Left lung (tissue), 8 donors: ENCODE data around the gene LILRB2. TPM values are rescaled to one million over a fixed set of nuclear protein-coding genes. Genes with fewer than 3 reads are reported as not detected.

Experiments used
- microRNA-seq, 2 donors: library from miRNA; unstranded; fragments of <30 nt; microRNA quantifications; one replicate each; pipeline ENCODE4, GENCODE V29; 2019
- polyA plus RNA-seq, 6 donors: library from polyadenylated mRNA; unstranded; fragments of 120-200 nt; gene quantifications; one replicate each; pipeline ENCODE4 v1.2.1, GENCODE V29; 2013; ENCODE audit not compliant: insufficient read length in 6 of 6
- total RNA-seq, 2 donors: library from RNA; stranded (reverse); fragmentation: NEBNext Ultra II Directional; extraction: Animal tissue kit (Norgen Biotek cat#: 25700); gene quantifications; one replicate each; pipeline ENCODE4 v1.2.1, GENCODE V29; 2021
- donor health status: DM: no; HTN: yes; CAD: no.
- donor health status: DM: no; HTN: no; CAD: no.

Gene LILRB2
- total and polyA plus RNA-seq, 8 donors: 1.2 to 54.9 (median 1.8) TPM

Small RNA genes within 50 kb of the gene (microRNA-seq; reads per million reads assigned to microRNA genes)
- gene MIR4752: 0 reads per million in 2 donors

Other genes starting within 250 kb of the LILRB2 start
- gene VSTM1, start 217.2 kb downstream of the LILRB2 start, total RNA-seq: 10 to 100 TPM in 1 of 2 donors, under 1 TPM in 1; 0.44 to 12.1 TPM
- gene VSTM1, start 217.2 kb downstream of the LILRB2 start, polyA plus RNA-seq: under 1 TPM in 4 of 6 donors, not detected in 2; 0.20 to 0.32 (median 0.29) TPM
- not detected for gene TARM1, start 199.7 kb downstream of the LILRB2 start, total RNA-seq
- under 1 TPM in 5 of 6 donors, not detected in 1; 0.24 to 0.46 (median 0.31) TPM for gene TARM1, start 199.7 kb downstream of the LILRB2 start, polyA plus RNA-seq
- gene OSCAR, start 180.3 kb downstream of the LILRB2 start, total RNA-seq: 10 to 100 TPM; 13.2 to 57.1 TPM
- under 1 TPM; 0.43 to 0.70 (median 0.56) TPM for gene OSCAR, start 180.3 kb downstream of the LILRB2 start, polyA plus RNA-seq
- 100 to 1,000 TPM in 1 of 2 donors, 10 to 100 TPM in 1; 81.9 to 126 TPM for gene NDUFA3, start 178.3 kb downstream of the LILRB2 start, total RNA-seq
- gene NDUFA3, start 178.3 kb downstream of the LILRB2 start, polyA plus RNA-seq: 100 to 1,000 TPM in 3 of 6 donors, 10 to 100 TPM in 3; 60.4 to 117 (median 96.6) TPM
- gene TFPT, start 165.5 kb downstream of the LILRB2 start, total RNA-seq: 10 to 100 TPM; 17.4 to 18.7 TPM
- gene TFPT, start 165.5 kb downstream of the LILRB2 start, polyA plus RNA-seq: 10 to 100 TPM; 14.3 to 19.9 (median 18.6) TPM
- gene PRPF31, start 165.4 kb downstream of the LILRB2 start, total RNA-seq: 10 to 100 TPM; 46.8 to 49.5 TPM
- gene PRPF31, start 165.4 kb downstream of the LILRB2 start, polyA plus RNA-seq: 10 to 100 TPM; 56.7 to 65.3 (median 63.5) TPM
- 10 to 100 TPM; 35.2 to 46.0 TPM for gene CNOT3, start 143.3 kb downstream of the LILRB2 start, total RNA-seq
- 10 to 100 TPM; 59.2 to 75.0 (median 64.0) TPM for gene CNOT3, start 143.3 kb downstream of the LILRB2 start, polyA plus RNA-seq
- 1 to 10 TPM; 5.4 to 6.5 TPM for gene LENG1, start 121.4 kb downstream of the LILRB2 start, total RNA-seq
- gene LENG1, start 121.4 kb downstream of the LILRB2 start, polyA plus RNA-seq: 10 to 100 TPM in 1 of 6 donors, 1 to 10 TPM in 5; 6.6 to 10.9 (median 8.2) TPM
- gene TMC4, start 108.0 kb downstream of the LILRB2 start, total RNA-seq: 10 to 100 TPM; 45.3 to 74.0 TPM
- gene TMC4, start 108.0 kb downstream of the LILRB2 start, polyA plus RNA-seq: 10 to 100 TPM; 29.1 to 39.7 (median 32.0) TPM
- gene MBOAT7, start 91.5 kb downstream of the LILRB2 start, total RNA-seq: 100 to 1,000 TPM in 1 of 2 donors, 10 to 100 TPM in 1; 98.5 to 102 TPM
- gene MBOAT7, start 91.5 kb downstream of the LILRB2 start, polyA plus RNA-seq: 10 to 100 TPM; 48.1 to 61.8 (median 51.7) TPM
- gene TSEN34, start 89.8 kb downstream of the LILRB2 start, total RNA-seq: 10 to 100 TPM; 32.2 to 34.4 TPM
- gene TSEN34, start 89.8 kb downstream of the LILRB2 start, polyA plus RNA-seq: 10 to 100 TPM; 39.7 to 60.6 (median 45.6) TPM
- 1,000 to 10,000 TPM; 1,023 to 1,099 TPM for gene RPS9, start 80.3 kb downstream of the LILRB2 start, total RNA-seq
- gene RPS9, start 80.3 kb downstream of the LILRB2 start, polyA plus RNA-seq: 1,000 to 10,000 TPM; 1,996 to 2,208 (median 2,085) TPM
- 10 to 100 TPM; 21.8 to 90.8 TPM for gene LILRB3, start 58.1 kb downstream of the LILRB2 start, total RNA-seq
- gene LILRB3, start 58.1 kb downstream of the LILRB2 start, polyA plus RNA-seq: 1 to 10 TPM; 2.1 to 3.0 (median 2.4) TPM
- gene LILRA6, start 38.3 kb downstream of the LILRB2 start, total RNA-seq: 10 to 100 TPM in 1 of 2 donors, 1 to 10 TPM in 1; 7.3 to 51.5 TPM
- under 1 TPM; 0.53 to 0.83 (median 0.64) TPM for gene LILRA6, start 38.3 kb downstream of the LILRB2 start, polyA plus RNA-seq
- 10 to 100 TPM; 11.9 to 16.5 TPM for gene LILRB5, start 23.8 kb downstream of the LILRB2 start, total RNA-seq
- gene LILRB5, start 23.8 kb downstream of the LILRB2 start, polyA plus RNA-seq: 1 to 10 TPM; 3.3 to 4.9 (median 4.4) TPM
- 10 to 100 TPM in 1 of 2 donors, 1 to 10 TPM in 1; 4.2 to 52.8 TPM for gene LILRA5, start 32.1 kb upstream of the LILRB2 start, total RNA-seq
- gene LILRA5, start 32.1 kb upstream of the LILRB2 start, polyA plus RNA-seq: 1 to 10 TPM in 1 of 6 donors, under 1 TPM in 4, not detected in 1; 0.44 to 1.2 (median 0.67) TPM
- 1 to 10 TPM; 1.8 to 2.3 TPM for gene LILRA4, start 58.1 kb upstream of the LILRB2 start, total RNA-seq
- gene LILRA4, start 58.1 kb upstream of the LILRB2 start, polyA plus RNA-seq: under 1 TPM in 2 of 6 donors, not detected in 4; 0.10 to 0.12 TPM
- gene LAIR1, start 83.8 kb upstream of the LILRB2 start, total RNA-seq: 100 to 1,000 TPM in 1 of 2 donors, 10 to 100 TPM in 1; 66.9 to 172 TPM
- gene LAIR1, start 83.8 kb upstream of the LILRB2 start, polyA plus RNA-seq: 10 to 100 TPM in 1 of 6 donors, 1 to 10 TPM in 5; 5.0 to 11.1 (median 6.4) TPM
- gene TTYH1, start 134.4 kb upstream of the LILRB2 start, total RNA-seq: not detected
- gene TTYH1, start 134.4 kb upstream of the LILRB2 start, polyA plus RNA-seq: 10 to 100 TPM in 1 of 6 donors, 1 to 10 TPM in 5; 2.3 to 13.4 (median 4.7) TPM
- 100 to 1,000 TPM; 138 to 144 TPM for gene LENG8, start 168.1 kb upstream of the LILRB2 start, total RNA-seq
- gene LENG8, start 168.1 kb upstream of the LILRB2 start, polyA plus RNA-seq: 100 to 1,000 TPM; 121 to 213 (median 166) TPM
- 1 to 10 TPM; 5.4 to 8.8 TPM for gene LENG9, start 182.7 kb upstream of the LILRB2 start, total RNA-seq
- gene LENG9, start 182.7 kb upstream of the LILRB2 start, polyA plus RNA-seq: 1 to 10 TPM; 3.2 to 5.3 (median 4.5) TPM
- 10 to 100 TPM; 20.4 to 29.8 TPM for gene CDC42EP5, start 192.2 kb upstream of the LILRB2 start, total RNA-seq
- gene CDC42EP5, start 192.2 kb upstream of the LILRB2 start, polyA plus RNA-seq: 10 to 100 TPM; 24.0 to 57.6 (median 33.4) TPM
- gene LAIR2, start 221.7 kb upstream of the LILRB2 start, total RNA-seq: 1 to 10 TPM; 1.0 to 1.4 TPM
- 1 to 10 TPM in 1 of 6 donors, not detected in 5; 3.1 TPM for gene LAIR2, start 221.7 kb upstream of the LILRB2 start, polyA plus RNA-seq